Testis (tissue), 3 donors: ENCODE results near the gene KMT5B. TPM values are rescaled to one million over a fixed set of nuclear protein-coding genes. Genes with fewer than 3 reads are reported as not detected.

ENCODE experiments used
- DNase-seq: peaks from one replicate; pipeline ENCODE4 v3.0.0-alpha.2; 2019
- H3K27ac ChIP-seq, 2 donors: fragments of 200-600 bp; sonication (generic); one replicate each; pipeline ENCODE4 v1.5.1; 2019
- H3K27me3 ChIP-seq: fragments of 200-600 bp; sonication (generic); one replicate; pipeline ENCODE4 v1.5.1; 2019
- H3K36me3 ChIP-seq: fragments of 200-600 bp; sonication (generic); one replicate; pipeline ENCODE4 v1.5.1; 2017; ENCODE audit warnings: low read depth; ENCODE audit errors: missing control alignments
- H3K4me1 ChIP-seq: fragments of 200-600 bp; sonication (generic); one replicate; pipeline ENCODE4 v1.5.1; 2019
- H3K4me3 ChIP-seq, 2 donors: fragments of 200-600 bp; sonication (generic); one replicate each; pipeline ENCODE4 v1.5.1; 2017 to 2019
- H3K9me3 ChIP-seq: fragments of 200-600 bp; sonication (generic); one replicate; pipeline ENCODE4 v1.5.1; 2017
- CTCF ChIP-seq, 3 experiments: fragments of 450-650 bp in 2 of 3; fragments of 200-600 bp in 1 of 3; sonication (generic) in 1 of 3; IDR thresholded peaks; one replicate each; pipeline ENCODE4 v1.5.1; 2016 to 2019; ENCODE audit warnings: antibody characterized with exemption in 3 of 3, mild to moderate bottlenecking in 2 of 3, moderate library complexity in 1 of 3
- POLR2A ChIP-seq: fragments of 450-650 bp; IDR thresholded peaks from one replicate; pipeline ENCODE4 v1.6.1; 2017; ENCODE audit warnings: antibody characterized with exemption, mild to moderate bottlenecking, moderate library complexity
- WGBS, 2 donors: methylation state at CpG; one replicate each; pipeline ENCODE4 v1.1.5; 2018; 5-methylcytosine and 5-hydroxymethylcytosine counted together
- intact Hi-C: fragments of 100-400 bp; cut with DNase I; formaldehyde crosslinking; loops from one replicate; pipeline ENCODE4 v1.15.1; 2023; ENCODE audit warnings: low total_unique reads
- polyA plus RNA-seq: library from polyadenylated mRNA; stranded (reverse); fragments of 350-450 nt; fragmentation: Illumina TruSeq; extraction: RNeasy Lipid Tissue Mini Kit (QIAGEN cat#74804); gene quantifications from one replicate; pipeline ENCODE4 v1.2.3, GENCODE V29; 2014; ENCODE audit warnings: low read depth, low replicate concordance; ENCODE audit not compliant: insufficient read depth
- total RNA-seq, 2 donors: library from RNA; depleted of rRNA; stranded (reverse); fragments of >200 nt; gene quantifications; one replicate each; pipeline ENCODE4 v1.2.3, GENCODE V29; 2016

Gene KMT5B
- total and polyA plus RNA-seq, 3 donors from 2014 or later, result 42.1 to 56.5 (median 44.1) TPM

GRCh38 chr11:68223275-68223674 lies 10.2 kb upstream of the KMT5B start:
- H3K27me3 ChIP-seq, result no peaks in the 10 kb centered on the region
- no peaks in the 10 kb centered on the region for H3K36me3 ChIP-seq
- no peak for TF ChIP-seq POLR2A
- no peak for TF ChIP-seq CTCF (IDR thresholded peaks at IDR 0.05)
- no peak for DNase-seq
- intact Hi-C loops, result no loop called here
- WGBS, 2 donors, result 80 to 82% methylated on average over 6 of the region's 6 CpGs
- H3K4me3 ChIP-seq, result no peak overlapping the region
- H3K9me3 ChIP-seq, result no peaks in the 10 kb centered on the region
- H3K27ac ChIP-seq, result no peak overlapping the region
- no peaks in the 10 kb centered on the region for H3K4me1 ChIP-seq

GRCh38 chr11:68221406-68221805 lies 8.3 kb upstream of the KMT5B start:
- TF ChIP-seq POLR2A (no peak), CTCF (IDR thresholded peaks at IDR 0.05) (no peak)
- Histone ChIP-seq H3K9me3 (no peaks in the 10 kb centered on the region), H3K36me3 (no peaks in the 10 kb centered on the region), H3K27me3 (no peaks in the 10 kb centered on the region), H3K4me3 (no peak overlapping the region), H3K27ac (no peak overlapping the region), H3K4me1 (no peaks in the 10 kb centered on the region)
- DNase-seq, result no peak
- 77 to 80% methylated on average over 4 to 5 of the region's 5 CpGs for WGBS, 2 donors
- intact Hi-C loops, result no loop called here

- Histone ChIP-seq H3K4me1 (peaks cover 14% of the 10 kb centered on the region), H3K27ac (no peak overlapping the region), H3K4me3 (no peak overlapping the region), H3K9me3 (no peaks in the 10 kb centered on the region), H3K27me3 (no peaks in the 10 kb centered on the region), H3K36me3 (no peaks in the 10 kb centered on the region)
- intact Hi-C loops, result no loop called here
- DNase-seq, result no peak
- TF ChIP-seq CTCF (IDR thresholded peaks at IDR 0.05) (no peak), POLR2A (no peak)
- WGBS, 2 donors, result 70 to 84% methylated on average over 13 to 22 of the region's 22 CpGs
These were observed 3.3 kb upstream of the KMT5B start for GRCh38 chr11:68216171-68216938.

GRCh38 chr11:68215524-68216170 lies 2.6 kb upstream of the KMT5B start:
- no peak overlapping the region for H3K4me3 ChIP-seq
- 60 to 61% methylated on average over 6 of the region's 6 CpGs for WGBS, 2 donors
- no peak for TF ChIP-seq CTCF (IDR thresholded peaks at IDR 0.05)
- no peak for TF ChIP-seq POLR2A
- H3K36me3 ChIP-seq, result no peaks in the 10 kb centered on the region
- H3K9me3 ChIP-seq, result no peaks in the 10 kb centered on the region
- H3K4me1 ChIP-seq, result peaks cover 15% of the 10 kb centered on the region
- no peak for DNase-seq
- intact Hi-C loops, result no loop called here
- H3K27me3 ChIP-seq, result no peaks in the 10 kb centered on the region
- no peak overlapping the region for H3K27ac ChIP-seq

GRCh38 chr11:68215087-68215445 lies 2.0 kb upstream of the KMT5B start:
- 19 to 39% methylated on average over 13 to 15 of the region's 15 CpGs for WGBS, 2 donors
- no peaks in the 10 kb centered on the region for H3K9me3 ChIP-seq
- H3K4me3 ChIP-seq, result no peak overlapping the region
- no peaks in the 10 kb centered on the region for H3K27me3 ChIP-seq
- intact Hi-C loops, result no loop called here
- H3K36me3 ChIP-seq, result no peaks in the 10 kb centered on the region
- H3K27ac ChIP-seq, result no peak overlapping the region
- peaks cover 16% of the 10 kb centered on the region for H3K4me1 ChIP-seq
- no peak for DNase-seq
- no peak for TF ChIP-seq POLR2A
- TF ChIP-seq CTCF (IDR thresholded peaks at IDR 0.05), result no peak
